GM06990 (cell line): ENCODE results near the gene EFCAB8.

Experiments used
- DNase-seq: peaks from one replicate; pipeline ENCODE4 v3.0.0-alpha.2; 2011; ENCODE audit not compliant: insufficient read length; ENCODE audit errors: extremely low read depth
- H3K27me3 ChIP-seq: replicated peaks from 2 replicates; pipeline ENCODE4 v1.6.0; 2011; ENCODE audit warnings: low read length; ENCODE audit not compliant: control insufficient read depth, insufficient read depth
- H3K36me3 ChIP-seq: 2 replicates; pipeline ENCODE4 v1.5.1; 2011; ENCODE audit warnings: low read length; ENCODE audit not compliant: control insufficient read depth, insufficient read depth
- H3K4me3 ChIP-seq: replicated peaks from 2 replicates; pipeline ENCODE4 v1.5.1; 2011; ENCODE audit warnings: low read depth, mild to moderate bottlenecking, control low read depth, low read length
- TF ChIP-seq, protein P1 (sequence below): IDR thresholded peaks from 2 replicates; pipeline ENCODE4 v1.5.1; 2011; ENCODE audit warnings: low read length, control low read depth, mild to moderate bottlenecking, inconsistent platforms; ENCODE audit not compliant: insufficient read depth, poor library complexity, severe bottlenecking

Gene EFCAB8

DNA sequence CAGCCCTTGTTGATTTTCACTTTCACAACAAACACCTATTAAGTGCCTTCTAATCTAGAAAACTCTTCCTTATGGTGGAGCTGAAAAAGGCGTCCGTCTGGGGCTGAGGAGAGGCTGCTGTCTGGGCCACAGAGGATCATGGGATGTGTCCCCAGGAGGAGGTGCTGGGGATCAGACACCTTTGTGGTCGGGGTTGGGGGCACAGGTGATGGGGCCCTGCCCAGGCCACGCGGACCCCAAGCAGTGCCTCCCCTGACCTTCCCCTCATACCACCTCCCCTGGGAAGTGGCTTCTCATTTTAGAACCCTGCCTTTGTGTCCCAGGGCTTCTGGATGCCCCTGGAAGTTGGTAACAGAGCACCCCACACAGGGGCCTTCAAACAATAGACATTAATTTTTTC lies 104.5 kb downstream of the EFCAB8 start:
- no peak for DNase-seq
- Histone ChIP-seq H3K27me3 (no peaks in the 10 kb centered on the region), H3K4me3 (no peak overlapping the region)

DNA sequence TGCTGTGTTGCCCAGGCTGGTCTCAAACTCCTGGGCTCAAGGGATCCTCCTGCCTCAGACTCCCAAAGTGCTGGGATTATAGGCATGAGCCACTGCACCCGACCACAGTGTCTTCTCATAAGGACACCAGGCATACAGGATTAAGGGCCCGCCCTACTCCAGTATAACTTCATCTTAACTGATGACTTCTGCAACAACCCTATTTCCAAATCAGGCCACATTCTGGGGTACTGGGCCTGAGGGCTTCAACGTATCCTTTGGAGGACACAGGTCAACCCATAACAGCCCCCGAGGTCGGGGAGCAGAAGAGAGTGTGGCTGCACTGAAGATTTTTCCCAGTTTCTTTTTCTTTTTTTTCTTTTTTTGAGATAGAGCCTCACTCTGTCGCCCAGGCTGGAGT lies 105.9 kb downstream of the EFCAB8 start:
- no peak overlapping the region for H3K4me3 ChIP-seq
- DNase-seq = no peak
- H3K36me3 ChIP-seq = no peaks in the 10 kb centered on the region
- no peaks in the 10 kb centered on the region for H3K27me3 ChIP-seq
- TF ChIP-seq, protein P1, sequence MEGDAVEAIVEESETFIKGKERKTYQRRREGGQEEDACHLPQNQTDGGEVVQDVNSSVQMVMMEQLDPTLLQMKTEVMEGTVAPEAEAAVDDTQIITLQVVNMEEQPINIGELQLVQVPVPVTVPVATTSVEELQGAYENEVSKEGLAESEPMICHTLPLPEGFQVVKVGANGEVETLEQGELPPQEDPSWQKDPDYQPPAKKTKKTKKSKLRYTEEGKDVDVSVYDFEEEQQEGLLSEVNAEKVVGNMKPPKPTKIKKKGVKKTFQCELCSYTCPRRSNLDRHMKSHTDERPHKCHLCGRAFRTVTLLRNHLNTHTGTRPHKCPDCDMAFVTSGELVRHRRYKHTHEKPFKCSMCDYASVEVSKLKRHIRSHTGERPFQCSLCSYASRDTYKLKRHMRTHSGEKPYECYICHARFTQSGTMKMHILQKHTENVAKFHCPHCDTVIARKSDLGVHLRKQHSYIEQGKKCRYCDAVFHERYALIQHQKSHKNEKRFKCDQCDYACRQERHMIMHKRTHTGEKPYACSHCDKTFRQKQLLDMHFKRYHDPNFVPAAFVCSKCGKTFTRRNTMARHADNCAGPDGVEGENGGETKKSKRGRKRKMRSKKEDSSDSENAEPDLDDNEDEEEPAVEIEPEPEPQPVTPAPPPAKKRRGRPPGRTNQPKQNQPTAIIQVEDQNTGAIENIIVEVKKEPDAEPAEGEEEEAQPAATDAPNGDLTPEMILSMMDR = no peak

More for the DNA sequence above, 104.5 kb downstream of the EFCAB8 start:
- H3K36me3 ChIP-seq = no peaks in the 10 kb centered on the region
- TF ChIP-seq, protein P1 = no peak

DNA sequence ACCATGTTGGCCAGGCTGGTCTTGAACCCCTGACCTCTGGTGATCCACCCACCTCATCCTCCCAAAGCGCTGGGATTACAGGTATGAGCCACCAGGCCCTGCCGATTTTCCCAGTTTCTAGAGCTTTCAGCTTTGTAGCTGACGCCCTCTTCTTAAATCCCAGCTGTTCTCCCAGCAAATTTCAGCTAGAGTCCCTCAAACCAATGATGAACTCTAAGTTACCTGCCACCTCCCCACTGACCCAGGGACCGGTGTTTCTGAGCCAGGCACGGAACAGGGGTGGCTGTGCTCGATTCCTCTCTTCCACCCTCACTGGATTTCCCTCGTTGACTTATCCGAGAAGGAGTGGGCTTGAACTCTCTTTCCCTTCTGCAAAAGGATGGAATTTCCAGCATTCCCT lies 106.4 kb downstream of the EFCAB8 start:
- no peaks in the 10 kb centered on the region for H3K27me3 ChIP-seq
- no peak overlapping the region for H3K4me3 ChIP-seq

DNA sequence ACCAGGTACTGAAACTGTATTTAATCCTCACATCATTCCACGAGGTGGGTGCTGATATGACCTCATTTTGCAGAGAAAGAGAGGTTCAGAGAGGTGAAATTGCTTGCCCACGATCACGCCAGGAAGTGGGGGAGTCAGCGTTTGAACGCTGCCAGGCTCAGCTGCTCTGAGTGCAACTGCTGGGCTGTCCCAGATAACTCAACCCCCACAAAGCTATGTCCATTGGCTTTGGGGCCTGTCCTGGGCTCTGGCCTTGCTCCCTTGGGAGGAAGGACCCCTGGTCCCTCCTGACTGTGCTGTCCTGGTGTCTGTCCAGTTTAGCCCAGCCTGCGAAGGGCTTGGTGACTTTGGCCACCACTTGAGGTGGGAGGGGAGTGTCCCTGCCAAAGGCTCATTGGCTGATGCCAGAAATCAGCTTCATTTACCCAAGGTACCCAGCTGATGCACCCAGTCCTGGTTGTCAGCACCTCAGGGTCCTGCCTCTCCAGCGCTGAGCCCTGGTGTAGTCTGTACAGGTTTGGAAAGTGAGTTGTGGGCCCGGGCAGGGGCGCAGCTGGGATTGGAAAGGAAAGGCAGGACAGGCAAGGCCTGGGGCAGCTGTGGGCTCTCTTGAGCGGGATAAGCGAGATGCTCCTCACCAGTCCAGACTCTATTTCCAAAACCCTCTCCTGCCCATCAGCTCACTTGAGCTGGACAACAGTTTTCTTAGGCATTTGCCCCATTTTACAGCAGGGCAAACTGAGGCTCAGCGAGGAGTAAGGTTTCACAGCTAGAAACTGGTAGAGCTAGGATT lies 107.1 kb downstream of the EFCAB8 start:
- no peak overlapping the region for H3K4me3 ChIP-seq
- no peaks in the 10 kb centered on the region for H3K36me3 ChIP-seq
- DNase-seq = no peak
- H3K27me3 ChIP-seq = no peaks in the 10 kb centered on the region
- TF ChIP-seq, protein P1 = no peak

More for the DNA sequence above, 106.4 kb downstream of the EFCAB8 start:
- no peak for DNase-seq
- TF ChIP-seq, protein P1 = no peak
- no peaks in the 10 kb centered on the region for H3K36me3 ChIP-seq

DNA sequence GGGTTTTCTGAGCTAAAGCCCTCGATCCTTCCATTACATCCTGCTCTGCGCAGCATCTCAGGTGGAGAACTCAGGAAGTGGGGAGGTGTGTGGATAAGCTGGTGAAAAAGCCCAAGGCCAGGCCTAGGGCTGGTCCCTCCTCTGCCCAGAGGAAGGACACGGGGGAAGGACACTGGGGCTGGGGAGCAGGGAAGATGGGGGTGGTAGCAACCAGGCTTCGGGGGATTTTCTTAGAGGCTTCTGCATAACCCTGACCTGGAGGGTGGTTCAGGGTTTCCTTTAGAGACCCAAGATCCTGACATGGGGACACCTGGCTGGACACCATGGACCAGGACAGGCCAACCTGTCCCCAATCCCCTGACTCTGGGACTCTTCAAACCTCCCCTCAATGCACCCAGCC lies 107.7 kb downstream of the EFCAB8 start:
- DNase-seq = no peak
- Histone ChIP-seq H3K27me3 (no peaks in the 10 kb centered on the region), H3K36me3 (no peaks in the 10 kb centered on the region), H3K4me3 (no peak overlapping the region)
- TF ChIP-seq, protein P1 = no peak
